ENCODE results near the gene PRR5. TPM values are rescaled to one million over a fixed set of nuclear protein-coding genes. Genes with fewer than 3 reads are reported as not detected.
A peak's percentile ranks its signal among the peaks of the same experiment; 100 is the strongest.

Gene PRR5
- total RNA-seq, 1 experiment from 2014 or later, result 1.3 TPM

DNA sequence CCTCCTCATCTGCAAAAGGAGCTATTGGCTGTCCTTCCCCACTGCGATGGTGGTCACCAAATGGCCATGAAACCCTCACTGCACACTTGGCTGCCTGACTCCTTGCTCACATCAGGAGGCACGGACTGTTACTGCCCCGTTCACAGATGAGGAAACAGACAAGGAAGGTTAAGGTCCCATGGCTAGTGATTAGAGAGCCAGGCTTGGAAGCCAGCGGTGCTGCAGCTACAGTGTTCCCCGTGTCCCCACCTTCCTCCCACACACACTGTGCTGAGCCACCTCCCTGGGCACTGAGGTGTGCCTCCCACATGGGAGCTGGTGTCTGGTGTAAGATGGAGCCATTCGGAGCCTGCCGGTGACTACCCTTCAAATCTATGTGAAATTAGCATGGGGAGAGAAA, 53.0 kb downstream of the PRR5 start:
- no peak for DNase-seq (ENCODE audit: low read depth)

DNA sequence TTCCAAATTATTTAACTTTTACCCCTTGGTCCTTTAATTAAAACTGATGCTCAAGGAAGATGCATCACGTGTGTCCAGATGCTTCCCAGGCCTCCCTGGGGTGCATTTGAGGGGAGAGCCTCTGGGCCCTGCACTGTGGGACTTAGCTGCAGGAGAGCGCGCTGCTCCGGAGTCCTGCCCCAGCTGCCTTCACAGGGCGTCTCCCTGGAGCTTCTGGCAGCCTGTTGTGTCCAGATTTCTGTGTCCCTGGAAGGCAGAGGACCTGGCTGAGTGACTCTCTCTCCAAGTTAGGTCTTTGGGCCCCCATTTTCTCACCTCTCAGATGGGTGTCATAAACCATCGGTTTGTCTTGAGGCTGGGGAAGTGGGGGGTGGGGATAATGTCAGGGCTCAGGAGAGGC, 53.4 kb downstream of the PRR5 start:
- DNase-seq (ENCODE audit: low read depth), result no peak

DNA sequence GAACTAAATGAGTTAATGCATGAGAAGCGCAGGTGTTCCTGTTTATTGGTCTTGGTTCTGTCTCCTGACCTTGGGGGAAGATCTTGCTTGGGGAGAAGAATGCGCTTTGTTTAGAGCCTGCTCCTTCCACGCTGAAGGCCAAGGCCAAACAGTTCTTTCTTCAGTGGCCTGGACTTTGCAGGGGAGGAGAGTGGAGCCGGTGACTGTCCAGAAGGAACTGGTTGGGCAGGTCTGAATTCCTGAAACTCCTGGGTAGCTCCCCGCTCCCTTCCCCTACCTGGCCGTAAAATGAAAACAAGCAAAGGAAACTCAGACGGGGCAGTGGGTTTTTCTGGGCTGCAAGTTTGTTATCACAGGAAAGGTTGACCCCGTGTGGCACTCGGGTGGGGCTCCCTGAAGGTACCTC, 54.0 kb downstream of the PRR5 start:
- DNase-seq (ENCODE audit: low read depth), result no peak

DNA sequence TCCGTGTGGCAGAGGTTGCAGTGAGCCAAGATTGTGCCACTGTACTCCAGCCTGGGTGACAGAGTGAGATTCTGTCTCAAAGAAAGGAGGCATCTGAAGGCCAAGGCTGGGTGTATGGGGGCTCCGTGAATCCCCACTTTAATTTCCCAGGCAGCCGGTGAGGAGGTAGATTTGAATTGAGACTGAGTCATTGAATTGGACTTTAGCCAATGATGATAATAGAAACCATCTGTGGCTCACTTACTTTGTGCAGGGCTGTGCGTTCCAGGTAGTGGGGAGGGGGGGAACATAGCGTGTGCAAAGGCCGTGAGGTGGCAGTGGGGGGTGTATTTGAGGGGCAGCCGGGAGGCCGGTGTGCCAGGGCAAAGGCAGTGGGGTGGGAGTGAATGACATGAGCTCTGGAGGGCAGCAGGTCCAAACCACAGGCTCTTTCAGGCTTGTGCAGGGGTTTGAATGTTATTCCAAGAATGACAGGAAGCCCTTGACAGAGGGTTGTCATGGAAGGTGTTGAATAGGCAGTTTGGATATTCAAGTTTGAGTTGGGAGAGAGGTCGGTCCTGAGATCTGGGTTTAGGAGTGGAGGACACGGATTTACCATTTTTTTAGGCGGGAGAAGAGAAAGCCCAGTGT, 56.5 kb downstream of the PRR5 start:
- DNase-seq (ENCODE audit: low read depth), result peak; percentile 28

DNA sequence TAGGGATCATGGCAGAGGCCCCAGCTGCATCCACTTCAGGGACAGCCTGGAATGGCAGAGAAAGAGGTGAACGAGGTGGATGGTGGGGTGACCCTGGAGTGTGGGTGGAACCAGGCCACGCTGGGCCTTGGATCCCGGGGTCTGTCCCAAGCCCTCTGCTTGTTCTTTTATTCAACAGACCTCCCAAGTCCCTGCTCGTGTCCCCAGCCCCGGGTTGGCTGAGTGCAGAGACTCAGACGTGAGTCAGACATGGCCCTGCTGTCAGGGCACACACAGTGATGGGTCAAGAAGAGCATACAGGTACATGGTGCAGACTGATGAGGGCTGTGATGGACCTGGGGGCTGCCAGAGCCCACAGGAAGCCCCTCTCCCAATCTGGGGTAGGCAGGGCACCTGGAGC, 57.0 kb downstream of the PRR5 start:
- no peak for DNase-seq (ENCODE audit: low read depth)

DNA sequence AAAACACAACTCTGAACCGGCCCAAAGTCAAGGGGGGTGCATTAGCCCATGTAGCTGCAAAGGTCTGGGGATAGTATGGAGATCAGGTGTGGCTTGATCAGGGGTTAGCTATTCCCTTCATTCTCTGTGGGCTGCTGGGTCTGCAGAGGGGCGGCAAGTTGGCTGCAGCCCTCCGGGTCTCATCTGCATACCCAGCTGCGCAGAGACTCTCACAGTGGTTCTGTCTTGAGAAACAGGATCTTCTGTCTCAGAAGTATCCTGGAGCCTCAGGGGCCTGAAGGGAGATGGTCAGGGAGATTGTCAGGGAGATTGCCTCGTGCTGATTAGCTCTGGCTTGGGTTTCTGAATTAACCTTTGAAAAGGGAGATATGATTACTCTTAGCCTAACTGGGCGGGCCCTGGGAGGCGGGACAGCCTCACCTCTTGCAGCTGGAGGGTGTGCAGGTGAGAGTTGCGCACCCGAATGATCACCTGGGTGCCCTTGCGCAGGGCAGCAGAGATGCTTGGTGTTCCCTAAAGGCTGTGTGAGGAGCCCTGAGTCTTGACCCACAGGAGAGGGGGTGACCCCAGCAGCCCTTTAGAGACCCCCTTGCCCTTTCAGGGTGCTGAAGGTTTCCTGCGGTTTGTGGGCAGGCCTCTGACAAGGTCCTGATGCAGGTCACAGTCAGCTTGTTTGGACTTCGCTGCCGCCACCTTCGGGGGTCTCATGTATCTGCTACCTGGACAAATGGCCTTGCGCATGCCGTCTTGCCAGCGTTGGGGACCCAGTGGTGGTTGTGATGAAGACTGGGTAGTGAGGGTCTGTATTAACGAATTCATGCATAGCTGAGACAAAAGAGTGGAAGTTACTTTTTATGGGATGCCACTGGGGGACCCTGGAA, 57.7 kb downstream of the PRR5 start:
- no peak for DNase-seq (ENCODE audit: low read depth)

DNA sequence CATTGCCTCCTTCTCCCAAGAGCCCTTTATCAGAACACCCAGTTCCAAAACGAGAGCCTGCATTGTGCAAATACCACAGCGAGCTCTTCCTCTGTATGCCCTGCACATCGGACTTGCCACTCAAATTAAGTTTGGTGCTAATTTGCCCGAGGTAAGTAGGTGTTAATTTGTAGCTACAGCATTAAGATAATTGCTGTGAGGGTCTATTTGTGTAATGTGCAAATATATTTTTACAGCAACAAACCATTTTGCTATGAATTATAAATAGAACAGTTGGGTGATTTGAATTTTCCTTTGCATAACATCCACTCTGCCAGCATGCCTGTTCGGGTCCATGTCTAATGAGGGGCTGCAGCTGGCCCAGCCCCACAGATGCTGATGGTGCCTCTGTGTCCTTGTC, 58.5 kb downstream of the PRR5 start:
- no peak for DNase-seq (ENCODE audit: low read depth)

DNA sequence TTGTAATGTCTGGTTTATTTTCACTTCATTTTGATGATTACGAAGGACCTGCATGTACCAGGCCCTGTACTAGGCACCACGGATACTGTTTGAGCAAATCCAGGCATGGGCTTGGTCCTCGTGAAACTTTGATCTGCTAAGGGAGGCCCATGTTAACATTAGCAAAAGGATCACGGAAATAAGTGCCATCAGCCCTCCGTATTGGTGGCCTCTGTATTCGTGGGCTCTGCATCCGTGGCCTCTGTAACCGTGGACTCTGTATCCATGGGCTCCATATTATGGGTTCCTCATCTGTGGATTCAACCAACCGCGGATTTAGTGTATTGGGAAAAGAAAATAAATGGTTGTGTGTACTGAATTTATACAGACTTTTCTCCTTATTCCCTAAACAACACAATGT, 59.0 kb downstream of the PRR5 start:
- DNase-seq (ENCODE audit: low read depth), result no peak

DNA sequence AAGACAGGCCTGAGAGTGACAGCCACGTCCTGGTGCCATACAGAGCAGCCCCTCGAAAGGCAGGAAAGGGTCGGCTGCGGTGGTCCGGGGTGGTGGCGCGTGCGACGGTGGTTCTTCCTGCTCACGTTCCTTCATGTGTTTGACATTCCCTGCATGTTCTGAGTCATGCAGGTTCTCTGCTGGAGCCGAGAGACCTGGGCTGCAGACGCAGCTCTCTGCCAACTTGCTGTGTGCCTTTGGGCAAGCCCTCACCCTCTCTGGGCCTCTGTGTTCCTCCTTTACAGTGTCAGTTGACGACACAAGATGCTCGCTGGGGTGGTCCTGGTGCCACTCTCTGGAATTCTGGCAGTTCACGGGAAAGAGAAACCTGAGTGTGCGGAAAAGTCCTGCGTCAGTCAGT, 62.4 kb downstream of the PRR5 start:
- DNase-seq (ENCODE audit: low read depth), result no peak

DNA sequence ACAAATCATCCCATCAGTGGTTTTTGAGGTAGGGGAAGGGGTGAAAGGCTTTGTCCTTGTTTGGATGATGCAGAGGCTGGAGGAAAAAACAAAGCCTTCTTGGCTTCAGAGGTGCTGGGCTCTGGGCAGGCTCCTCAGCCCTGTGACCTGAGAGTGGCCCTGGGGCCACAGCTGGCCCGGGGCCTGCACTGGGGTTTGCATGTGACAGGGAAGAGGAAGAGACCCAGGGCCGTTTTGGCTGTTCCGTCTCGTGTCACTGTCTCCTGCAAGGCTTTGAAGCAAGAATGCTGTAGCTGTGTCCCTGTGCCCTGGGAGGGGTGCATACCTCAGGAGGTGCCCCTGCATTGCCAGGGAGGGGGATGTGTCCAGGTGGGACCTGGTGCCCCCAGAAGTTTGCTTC, 63.0 kb downstream of the PRR5 start:
- DNase-seq (ENCODE audit: low read depth), result no peak

DNA sequence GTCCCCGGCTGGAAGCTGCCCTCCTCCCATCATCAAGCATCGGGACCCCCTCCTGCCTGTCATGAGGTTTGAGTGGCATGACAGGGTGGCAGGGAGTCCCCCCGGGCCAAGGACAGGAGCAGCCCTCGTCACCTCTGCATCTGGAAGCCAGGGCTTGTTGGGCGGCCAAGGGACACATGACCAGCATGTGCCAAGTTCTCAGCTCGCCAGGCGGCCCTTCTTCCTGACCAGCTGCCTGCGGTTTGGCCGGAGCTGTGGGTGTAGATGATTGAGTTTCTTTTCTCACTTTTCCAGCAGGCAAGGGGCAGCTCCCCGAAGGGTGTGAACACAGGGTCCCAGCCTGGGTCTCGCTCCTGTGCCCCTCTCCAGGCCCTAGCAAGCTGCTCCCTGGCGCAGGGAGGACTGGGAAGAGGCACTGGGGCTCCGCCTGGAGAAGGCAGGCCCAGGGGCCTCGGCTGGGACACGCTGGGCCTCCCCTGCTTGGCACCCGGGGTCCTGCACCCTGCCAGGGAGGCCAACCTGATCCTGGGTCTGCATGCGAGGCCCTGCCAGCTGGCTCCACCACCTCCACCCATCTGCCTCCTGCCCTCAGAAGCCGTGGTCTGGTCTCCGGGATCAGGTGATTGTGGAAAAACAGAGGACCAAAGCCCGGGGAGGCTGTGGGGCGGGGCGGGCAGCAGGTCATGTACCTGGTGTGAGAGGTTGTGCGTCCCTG, 63.7 kb downstream of the PRR5 start:
- no peak for DNase-seq (ENCODE audit: low read depth)

DNA sequence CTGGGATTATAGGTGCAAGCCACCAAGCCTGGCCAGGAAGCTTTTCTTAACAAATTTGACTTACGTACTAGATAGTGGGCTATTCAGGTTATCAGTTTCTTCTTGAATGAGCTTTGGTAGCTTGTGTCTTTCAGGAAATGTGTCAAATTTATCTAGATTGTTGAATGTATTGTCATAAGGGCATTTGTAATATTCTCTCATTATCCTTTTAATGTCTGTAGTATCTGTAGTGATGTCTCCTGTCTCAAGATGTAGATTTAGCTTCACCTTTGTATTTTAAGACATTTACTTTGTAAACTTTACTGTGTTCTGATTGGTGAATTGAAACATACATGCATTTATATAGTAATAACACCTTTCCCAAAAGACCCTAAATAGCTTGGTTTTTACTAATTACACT, 71.1 kb downstream of the PRR5 start:
- no peak for DNase-seq (ENCODE audit: low read depth)

DNA sequence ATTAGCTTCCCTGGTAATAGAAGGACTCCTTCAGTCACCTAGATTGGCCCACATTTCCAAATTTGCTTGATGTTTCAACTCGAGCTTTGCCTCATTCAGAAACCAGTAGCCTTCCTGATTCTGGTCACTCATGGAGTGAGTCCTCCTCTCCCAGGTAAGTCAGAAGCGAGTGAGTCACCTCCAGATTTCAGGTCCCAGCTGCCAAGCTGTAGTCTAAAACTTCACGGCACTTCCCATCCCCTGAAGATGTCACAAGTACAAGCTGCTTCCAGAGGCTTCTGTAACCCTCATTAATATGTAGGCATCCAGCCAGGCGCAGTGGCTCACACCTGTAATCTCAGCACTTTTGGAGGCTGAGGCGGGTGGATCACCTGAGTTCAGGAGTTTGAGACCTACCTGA, 73.9 kb downstream of the PRR5 start:
- no peak for DNase-seq (ENCODE audit: low read depth)

DNA sequence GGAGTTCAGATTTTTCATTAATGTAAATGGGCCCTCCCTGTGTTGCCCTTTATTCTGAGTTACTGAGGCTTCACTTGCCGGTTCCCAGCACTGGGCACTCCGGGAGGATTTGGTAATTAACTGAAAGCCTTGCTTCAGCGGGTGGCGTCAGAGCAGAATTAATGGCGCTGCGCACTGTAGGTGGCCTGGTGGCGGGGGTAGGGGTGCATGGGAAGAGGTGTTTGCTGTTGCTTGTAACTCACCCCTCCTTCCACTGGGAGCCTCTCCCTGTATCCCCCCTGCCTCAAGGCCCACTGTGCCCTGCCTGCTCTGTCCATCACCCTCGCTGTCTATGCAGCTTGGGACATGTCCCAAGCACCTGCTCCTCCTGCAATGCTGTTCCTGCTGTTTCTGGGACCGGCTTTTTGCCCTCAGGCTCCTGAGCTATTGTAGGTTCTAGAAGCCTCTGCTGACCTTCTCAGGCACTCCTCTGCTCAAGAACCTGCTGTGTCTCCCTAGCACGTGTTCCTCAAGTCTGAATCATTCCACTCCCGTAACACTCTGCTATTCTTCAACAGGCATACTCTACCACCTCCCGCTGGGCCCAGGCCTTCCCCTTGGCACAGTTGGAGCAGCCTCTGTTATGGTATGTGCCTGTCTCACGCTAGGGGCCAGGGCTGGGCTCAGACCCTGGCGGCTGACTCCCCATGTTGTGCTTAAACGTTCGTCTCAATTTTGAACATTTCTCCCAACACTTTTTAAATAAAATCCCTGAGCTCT, 74.8 kb downstream of the PRR5 start:
- DNase-seq (ENCODE audit: low read depth), result no peak

DNA sequence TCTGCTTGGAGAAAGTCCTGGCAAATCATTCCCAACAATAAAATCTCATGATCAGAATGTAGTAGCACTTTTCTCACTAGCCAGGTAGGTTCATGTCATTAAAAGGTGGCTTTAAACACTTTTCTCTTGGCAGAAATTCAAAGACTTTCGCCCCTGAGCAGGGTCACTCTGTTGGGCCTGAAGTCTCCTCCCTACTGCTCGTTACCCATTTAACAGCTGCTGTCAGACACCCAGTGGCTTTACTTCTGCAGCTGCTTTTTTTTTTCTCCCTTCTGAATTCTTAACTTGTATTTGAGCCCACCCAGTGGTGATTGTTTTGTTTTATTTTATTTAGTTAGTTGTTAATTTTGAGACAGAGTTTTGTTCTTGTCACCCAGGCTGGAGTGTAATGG, 75.4 kb downstream of the PRR5 start:
- DNase-seq (ENCODE audit: low read depth), result no peak

DNA sequence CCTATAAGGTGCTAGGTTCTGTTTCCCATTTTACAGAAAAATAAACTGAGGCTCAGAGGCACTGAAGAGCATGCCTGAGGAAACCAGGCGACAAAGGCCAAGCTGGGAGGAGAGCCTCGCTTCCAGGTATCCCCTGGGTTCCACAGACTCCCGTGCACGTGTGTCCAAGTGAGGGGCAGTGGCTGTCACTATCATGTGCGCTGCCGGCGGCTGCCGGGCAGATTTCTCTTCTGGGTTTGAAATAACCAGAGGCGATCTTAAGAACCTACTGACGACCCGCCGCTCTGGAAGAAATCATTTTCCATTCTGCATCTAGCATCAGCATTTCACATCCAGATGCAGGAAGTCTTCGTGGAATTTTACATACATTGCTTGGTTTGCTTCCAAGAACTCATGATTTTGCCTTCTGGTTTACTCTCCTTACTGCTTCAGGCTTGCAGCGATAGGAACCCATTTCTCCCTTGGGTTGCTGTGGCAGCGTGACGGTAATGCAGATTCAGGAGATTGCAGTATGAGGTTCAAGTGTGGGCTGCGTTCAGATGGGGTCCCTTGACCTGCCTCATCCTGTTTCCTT, 79.0 kb downstream of the PRR5 start:
- no peak for DNase-seq (ENCODE audit: low read depth)

DNA sequence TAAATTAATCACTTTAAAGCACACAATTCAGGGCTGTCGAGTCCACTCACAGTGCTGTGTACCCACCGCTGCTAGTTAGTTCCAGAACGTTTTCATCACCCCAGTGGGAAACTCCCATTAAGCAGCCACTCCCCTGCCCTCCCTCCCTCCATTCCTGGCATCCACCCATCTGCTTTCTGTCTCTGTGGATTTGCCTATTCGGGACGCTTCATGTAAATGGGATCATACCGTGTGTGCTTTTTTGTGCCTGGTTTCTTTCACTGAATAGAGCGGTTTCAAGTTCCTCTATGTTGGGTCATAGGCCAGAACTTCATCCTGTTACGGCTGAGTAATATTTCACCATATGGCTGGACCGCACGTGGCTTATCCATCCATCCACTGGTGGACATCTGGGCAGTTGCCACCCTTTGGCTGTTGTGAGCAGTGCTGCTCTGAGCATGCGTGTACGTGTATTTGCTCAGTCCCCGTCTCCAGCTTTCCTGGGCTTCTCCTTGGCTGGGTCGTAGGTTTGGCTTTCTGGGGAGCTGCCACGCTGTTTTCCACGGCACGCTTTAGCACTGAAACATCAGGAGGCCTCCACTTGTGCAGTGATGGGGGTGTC, 80.5 kb downstream of the PRR5 start:
- DNase-seq (ENCODE audit: low read depth), result no peak

DNA sequence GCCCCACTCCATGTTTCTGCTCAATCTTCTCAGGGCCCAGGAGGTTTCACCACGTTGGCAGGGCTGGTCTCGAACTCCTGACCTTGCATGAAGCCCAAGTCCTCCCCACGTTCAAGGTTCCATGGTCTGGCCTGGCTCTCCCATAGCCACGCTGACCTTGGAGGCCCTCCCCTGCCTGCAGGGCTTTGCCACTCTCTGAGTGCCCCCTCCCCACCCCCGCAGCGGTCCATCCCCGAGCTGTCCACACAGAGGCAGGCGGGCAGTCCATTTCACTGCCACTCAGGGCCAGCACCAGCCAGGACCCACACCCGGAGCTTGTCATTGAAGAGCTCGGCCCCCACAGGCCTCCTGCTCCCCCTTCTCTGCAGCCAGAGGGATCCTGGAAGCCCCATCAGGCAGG, 81.1 kb downstream of the PRR5 start:
- DNase-seq (ENCODE audit: low read depth), result no peak

DNA sequence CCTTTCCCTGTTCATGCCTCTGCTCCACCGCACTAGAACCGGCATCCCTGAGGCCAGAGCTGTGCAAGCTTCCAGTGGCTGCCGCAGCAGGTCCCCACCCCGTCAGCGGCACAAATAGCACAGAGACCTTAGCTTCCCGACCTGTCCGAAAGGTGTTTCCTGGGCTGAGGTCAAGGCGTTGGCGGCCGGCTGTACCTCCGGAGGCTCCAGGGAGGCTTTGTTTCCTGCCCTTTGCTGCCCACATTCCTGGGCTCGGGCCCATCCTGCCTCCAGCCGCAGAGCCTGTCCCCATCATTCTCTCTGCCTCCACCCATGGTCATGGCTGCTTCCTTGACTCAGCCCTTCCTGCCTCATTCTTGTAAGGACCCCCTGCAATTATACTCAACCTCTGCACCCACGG, 81.6 kb downstream of the PRR5 start:
- no peak for DNase-seq (ENCODE audit: low read depth)

DNA sequence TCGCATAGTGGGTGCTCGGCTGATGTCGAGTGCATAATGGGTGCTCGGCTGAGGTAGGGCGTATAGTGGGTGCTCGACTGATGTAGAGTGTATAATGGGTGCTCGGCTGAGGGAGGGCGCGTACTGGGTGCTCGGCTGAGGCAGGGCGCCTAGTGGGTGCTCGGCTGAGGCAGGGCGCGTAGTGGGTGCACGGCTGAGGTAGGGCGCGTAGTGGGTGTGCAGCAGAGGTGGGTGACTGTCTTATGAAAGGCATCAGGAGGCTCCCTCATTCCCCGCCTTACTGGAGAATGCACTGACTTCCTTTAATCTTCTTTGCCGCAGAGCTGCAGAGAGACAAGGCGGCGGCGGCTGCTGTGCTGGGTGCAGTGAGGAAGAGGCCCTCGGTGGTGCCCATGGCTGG, 84.1 kb downstream of the PRR5 start:
- DNase-seq (ENCODE audit: low read depth), result no peak

DNA sequence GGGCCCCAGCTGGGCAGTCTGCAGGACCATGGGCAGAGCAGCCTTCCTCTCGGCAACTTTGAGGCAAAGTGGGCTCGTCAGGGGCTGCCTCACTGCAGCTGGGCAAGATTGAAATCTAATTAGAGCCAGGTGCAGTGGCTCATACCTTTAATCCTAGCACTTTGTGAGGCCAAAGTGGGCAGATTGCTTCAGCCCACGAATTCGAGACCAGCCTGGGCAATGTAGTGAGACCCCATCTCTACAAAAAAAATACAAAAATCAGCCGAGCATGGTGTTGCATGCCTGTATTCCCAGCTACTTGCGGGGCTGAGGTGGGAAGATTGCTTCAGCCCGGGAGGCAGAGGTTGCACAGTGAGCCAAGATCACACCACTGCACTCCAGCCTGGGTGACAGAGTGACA, 84.6 kb downstream of the PRR5 start:
- no peak for DNase-seq (ENCODE audit: low read depth)
